ENCODE measurements around the gene ECE1.

DNA sequence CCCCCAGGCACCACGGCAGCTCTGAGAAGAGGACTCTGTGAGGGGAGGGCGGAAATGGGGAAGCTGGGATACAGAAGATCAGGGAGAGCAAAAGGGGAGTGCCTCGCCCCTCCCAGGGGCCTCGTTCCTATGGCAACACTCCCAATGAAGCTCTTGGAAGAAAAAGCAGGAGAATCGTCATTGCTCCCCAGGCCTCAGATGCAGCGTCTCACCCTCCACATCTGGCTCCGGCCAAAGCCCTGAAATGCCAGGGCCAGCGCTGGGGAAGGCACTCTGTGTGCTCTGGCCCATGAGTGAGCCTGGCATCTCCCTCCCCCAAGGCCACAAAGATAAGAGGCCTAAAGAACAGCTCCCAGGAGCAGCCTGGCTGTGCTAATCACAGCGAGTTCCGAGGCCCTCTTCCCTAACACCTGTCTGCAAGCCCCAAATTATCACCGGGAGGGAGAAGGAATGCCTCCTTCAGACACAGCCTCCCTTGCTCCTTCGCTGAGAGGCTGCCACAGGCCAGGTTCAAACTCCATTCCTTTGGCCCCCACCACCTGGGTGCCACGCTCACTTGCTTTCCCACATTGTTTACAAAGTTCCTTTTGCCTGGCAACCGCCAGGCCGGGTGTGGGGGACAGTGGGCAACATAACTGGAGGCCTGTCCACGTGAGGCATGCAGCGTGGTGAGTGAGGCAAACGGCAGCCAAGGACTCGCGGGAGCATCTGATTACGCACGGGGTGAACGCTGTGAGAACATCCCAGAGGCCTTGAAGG lies 27.8 kb downstream of the ECE1 start:
- TF ChIP-seq, protein P1, sequence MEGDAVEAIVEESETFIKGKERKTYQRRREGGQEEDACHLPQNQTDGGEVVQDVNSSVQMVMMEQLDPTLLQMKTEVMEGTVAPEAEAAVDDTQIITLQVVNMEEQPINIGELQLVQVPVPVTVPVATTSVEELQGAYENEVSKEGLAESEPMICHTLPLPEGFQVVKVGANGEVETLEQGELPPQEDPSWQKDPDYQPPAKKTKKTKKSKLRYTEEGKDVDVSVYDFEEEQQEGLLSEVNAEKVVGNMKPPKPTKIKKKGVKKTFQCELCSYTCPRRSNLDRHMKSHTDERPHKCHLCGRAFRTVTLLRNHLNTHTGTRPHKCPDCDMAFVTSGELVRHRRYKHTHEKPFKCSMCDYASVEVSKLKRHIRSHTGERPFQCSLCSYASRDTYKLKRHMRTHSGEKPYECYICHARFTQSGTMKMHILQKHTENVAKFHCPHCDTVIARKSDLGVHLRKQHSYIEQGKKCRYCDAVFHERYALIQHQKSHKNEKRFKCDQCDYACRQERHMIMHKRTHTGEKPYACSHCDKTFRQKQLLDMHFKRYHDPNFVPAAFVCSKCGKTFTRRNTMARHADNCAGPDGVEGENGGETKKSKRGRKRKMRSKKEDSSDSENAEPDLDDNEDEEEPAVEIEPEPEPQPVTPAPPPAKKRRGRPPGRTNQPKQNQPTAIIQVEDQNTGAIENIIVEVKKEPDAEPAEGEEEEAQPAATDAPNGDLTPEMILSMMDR (IDR thresholded peaks at IDR 0.05) = no peak
- TF ChIP-seq, protein P2, sequence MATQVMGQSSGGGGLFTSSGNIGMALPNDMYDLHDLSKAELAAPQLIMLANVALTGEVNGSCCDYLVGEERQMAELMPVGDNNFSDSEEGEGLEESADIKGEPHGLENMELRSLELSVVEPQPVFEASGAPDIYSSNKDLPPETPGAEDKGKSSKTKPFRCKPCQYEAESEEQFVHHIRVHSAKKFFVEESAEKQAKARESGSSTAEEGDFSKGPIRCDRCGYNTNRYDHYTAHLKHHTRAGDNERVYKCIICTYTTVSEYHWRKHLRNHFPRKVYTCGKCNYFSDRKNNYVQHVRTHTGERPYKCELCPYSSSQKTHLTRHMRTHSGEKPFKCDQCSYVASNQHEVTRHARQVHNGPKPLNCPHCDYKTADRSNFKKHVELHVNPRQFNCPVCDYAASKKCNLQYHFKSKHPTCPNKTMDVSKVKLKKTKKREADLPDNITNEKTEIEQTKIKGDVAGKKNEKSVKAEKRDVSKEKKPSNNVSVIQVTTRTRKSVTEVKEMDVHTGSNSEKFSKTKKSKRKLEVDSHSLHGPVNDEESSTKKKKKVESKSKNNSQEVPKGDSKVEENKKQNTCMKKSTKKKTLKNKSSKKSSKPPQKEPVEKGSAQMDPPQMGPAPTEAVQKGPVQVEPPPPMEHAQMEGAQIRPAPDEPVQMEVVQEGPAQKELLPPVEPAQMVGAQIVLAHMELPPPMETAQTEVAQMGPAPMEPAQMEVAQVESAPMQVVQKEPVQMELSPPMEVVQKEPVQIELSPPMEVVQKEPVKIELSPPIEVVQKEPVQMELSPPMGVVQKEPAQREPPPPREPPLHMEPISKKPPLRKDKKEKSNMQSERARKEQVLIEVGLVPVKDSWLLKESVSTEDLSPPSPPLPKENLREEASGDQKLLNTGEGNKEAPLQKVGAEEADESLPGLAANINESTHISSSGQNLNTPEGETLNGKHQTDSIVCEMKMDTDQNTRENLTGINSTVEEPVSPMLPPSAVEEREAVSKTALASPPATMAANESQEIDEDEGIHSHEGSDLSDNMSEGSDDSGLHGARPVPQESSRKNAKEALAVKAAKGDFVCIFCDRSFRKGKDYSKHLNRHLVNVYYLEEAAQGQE (IDR thresholded peaks at IDR 0.05; ENCODE audit: insufficient read depth in 1 of 2, low read depth in 2 of 2, low read length in 1 of 2) = no peak
